Kidney capillary endothelial cell (primary cell): ENCODE measurements around the gene THSD4.

Experiments
- DNase-seq: peaks from one replicate; pipeline ENCODE4 v3.0.0-alpha.2; 2018; ENCODE audit warnings: low spot score

THSD4 gene

DNA sequence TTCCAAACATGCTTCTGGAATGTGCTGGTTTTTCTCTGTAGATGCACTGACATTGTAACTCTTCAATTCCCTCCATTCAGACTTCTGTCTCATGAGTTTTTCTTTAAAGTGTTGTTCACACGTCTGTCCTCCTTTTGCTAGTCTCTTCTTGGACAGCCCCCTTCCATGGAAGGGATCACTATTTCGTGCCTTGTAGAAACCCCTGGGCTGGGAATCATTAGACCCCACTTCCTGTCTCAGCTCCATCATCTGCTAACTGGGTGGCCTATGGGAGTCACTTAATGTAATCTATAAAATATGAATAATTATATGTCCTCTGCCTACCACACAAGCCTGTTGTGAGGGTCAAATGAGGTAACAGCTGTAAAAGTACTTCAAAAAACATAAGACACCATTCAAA is 110.6 kb downstream of the THSD4 start:
- no peak for DNase-seq

DNA sequence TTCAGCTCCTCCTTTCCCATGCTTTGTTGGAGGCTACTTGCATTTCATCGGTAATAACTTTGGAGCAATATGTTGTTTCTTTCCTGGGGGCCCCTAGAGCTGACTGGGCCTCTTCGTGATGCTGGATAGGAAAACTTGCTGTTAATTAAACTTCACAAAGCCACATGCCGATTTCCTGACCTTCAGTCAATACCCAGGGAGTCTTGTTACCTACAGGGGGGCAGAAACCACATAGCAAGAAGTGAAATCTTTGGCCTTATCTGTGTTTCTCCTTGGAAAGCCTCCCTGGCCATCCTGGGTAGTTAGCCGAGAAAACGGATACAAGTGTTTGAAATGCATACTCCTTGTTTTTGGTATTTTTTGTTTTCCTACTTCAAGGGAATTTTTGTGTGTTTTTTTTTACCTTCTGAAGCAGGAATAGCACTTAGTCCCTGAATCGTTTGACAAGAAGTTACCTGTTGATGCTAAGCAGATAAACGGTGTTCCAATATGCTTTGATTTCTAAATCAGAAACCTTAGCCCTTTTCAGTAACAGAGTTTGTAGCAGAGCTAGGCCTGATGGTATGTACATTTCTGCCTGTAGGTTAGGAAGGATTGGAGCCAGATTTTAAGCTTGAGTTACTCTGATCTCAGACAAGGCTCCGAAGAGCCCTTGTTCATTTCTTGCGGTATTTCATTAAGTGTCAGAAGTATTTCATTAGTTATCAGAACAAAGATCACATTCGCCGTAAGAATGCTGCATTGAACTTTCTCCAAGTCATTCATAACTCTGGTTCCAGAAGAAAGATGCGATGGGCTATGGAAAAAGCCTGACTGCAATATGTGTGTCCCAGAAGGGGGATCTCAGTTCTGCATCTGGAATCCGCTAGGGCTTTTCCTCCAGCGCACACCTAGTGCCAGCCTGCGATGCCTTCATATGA is 111.5 kb downstream of the THSD4 start:
- DNase-seq, result no peak

DNA sequence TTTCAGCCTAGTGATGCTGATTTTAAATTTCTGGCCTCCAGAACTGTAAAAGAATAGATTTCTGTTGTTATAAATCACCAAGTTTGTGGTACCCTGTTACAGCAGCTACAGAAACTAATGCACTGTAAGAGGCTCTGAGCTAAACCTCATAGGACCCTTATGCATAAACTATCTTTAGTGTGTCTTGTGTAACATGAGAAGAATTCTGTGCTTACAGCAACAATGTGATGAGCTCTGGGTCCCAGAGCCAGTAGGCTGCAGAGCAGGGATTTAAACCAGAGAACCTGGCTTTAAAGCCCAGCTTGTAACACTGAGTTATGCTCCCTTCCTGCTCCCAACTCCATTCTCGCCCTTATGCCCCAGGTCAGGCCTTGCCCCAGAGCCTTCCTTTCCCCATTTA is 113.1 kb downstream of the THSD4 start:
- no peak for DNase-seq

DNA sequence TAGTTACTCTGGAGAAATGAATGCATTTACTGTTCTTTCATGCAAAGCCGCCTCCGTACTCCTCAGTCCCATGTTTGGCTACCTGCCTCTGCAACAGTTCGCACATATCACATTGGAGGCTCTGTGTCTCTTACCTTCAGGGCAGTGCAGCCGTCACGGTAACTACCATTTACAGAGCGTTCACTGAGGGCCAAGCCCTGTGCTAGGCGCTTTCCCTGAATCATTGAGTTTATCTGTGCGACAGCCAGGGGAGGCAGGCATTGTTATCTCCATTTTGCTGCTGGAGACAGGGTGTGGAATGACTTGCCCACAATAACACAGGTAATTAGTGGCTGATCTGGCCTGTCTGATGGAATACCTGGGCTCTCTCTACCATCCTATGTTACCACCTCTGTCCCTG is 115.0 kb downstream of the THSD4 start:
- no peak for DNase-seq

DNA sequence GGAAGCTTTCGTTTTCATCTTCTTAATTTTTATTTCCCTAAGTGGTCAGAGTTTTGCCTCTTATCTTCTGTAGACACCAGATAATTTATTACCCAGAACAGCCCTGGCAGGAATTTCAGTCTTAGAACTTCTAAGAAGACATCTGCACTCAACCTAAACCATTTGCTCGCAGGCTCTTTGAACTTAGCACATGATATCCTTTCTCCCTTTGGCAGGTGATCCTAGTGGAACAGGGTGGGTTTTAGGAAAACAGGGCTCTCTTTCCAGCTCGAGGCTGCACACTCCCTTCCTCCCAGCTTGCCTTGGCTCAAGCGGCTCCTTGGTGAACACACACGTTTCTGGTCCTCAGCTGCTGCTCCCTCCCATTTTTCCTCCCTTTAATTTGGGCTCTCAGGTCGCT is 116.5 kb downstream of the THSD4 start:
- DNase-seq, result no peak

DNA sequence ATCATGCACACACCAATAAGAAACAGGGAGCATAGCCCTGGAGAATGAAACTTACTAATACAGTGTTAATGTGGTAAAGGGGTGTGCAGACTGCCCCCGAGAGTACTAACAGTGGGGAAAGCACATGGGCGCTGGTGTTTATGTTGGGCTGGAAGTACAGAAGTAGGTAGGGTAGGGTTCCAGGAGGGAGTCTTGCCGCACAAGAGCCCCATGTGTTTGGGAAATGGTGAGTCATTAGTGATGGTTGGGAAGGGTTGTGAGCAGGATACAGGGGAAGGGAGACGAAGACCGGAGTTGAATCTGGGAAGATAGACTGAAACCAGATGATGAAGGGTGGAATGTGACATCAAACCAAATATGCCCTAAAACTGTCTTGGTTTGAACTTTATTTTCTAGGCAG is 117.1 kb downstream of the THSD4 start:
- no peak for DNase-seq

DNA sequence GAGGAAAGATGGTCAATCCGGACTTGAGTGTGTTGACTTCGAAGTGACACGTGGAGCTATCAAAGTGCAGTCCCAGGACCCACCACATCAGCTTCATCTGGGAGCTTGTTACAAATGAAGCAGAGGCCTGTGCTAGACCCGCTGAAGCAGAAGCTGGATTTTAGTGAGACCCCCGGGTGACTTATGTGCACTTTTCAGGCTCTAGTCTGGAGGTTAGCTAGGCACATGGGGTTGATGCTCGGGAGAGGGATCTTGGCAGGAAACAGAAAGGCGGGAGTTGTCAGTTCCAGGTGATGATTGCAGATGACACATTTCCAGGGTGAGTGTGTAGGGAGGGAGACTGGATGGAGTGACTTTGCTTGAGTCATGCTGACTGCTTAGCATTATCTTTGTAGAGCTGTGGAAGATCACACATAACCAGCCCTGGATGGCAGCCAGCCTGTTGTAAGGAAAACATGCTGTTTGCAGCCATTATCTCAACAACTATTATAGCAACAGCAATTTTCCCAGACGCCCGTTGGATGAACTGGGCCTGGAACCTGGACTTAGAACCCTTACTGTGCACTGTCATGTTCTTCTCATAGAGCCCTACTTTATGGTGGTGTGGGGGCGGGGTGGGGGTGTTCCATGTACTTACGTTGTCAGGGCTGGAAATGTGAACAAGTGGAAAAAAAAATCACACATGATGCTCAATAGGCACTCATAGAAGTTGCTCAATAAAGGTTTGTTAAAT is 122.4 kb downstream of the THSD4 start:
- peak; percentile 93 for DNase-seq

DNA sequence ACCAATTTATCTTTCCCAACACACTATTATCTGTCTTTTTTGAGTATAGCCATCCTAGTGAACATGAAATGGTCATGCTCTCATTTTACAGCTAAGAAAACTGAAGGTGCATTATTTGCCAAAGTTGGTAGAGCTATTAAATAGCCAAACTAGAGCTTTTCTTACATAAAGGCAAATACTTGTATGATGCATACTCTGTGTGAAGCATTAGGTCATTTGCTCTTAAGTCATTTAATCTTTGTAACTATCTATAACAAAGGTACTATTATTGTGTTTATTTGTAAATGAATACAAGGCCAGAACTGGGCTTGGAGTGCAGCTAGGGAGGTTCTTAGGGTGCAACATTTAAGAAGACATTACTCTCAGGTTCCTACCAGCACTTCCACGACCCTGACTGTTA is 123.7 kb downstream of the THSD4 start:
- no peak for DNase-seq

DNA sequence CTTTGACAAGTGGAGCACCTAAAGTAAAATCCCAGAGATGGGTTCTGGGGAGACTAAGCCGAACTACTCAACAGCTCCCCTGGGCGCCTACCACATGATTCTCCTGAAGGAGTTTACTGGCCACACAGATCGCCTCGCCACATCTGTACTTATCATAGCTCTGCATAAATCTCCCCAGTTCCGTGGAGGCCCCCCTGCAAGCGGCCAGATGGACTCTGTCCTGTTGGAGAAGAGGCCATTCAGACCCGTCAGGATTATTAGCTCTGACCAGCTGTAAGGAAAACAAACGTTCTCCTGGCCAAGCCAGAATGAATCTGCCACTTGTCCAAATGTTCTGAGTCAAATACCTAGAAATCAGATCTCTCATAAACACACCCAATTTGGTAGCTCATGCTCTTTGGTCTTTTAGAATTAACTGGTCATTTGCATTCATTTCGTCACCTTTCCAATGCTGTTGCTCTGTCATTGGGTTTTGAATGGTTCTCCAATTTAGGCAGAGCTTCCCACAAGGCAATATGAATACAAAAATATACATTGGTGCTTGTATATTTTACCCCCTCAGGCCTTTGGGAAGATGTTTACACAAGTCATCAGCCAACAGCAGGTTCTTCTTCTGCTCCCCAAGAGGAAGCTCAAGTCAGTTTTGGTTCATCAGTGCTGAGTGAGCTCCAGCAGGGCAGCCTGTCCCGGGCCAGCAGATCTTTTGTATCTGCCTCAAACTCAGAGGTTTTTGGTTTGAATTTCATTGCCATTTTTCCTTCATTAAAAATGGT is 124.5 kb downstream of the THSD4 start:
- no peak for DNase-seq

DNA sequence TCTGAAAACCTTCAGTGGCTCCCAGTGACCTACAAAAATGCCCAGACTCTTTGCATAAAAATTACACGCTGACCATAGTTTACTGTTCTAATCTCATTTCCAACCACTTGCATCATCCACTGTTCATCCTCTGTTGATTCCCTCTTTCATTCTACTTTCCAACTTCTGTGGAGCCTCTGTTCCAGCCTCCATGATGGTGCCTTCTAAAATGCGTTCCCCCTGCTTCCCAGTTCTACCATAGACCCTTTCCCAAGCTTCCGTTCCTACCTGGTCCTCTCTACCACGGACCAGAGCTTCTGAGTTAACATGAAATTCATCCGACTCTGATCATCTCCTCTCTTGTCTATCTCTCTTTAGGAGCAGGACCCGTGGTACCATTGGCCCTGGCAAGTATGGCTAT is 127.0 kb downstream of the THSD4 start:
- no peak for DNase-seq

DNA sequence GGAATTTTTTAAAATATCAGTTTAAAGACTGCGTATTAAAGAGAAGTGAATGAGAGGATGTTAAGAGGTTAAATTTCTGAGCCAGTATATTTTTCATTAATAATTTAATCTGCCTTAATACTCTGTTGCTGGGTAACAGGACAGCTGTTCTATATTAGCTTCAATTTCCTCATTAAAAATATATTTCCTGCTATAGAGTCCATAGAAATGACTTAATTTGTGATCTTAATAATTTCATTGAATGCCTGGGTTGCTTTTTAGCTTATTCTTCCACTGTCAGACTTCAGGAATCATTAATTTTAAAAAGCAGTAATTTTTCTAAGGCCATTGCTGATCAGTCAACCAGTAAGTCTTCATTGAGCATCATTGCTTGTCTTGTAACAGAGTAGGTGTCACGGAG is 129.0 kb downstream of the THSD4 start:
- no peak for DNase-seq

DNA sequence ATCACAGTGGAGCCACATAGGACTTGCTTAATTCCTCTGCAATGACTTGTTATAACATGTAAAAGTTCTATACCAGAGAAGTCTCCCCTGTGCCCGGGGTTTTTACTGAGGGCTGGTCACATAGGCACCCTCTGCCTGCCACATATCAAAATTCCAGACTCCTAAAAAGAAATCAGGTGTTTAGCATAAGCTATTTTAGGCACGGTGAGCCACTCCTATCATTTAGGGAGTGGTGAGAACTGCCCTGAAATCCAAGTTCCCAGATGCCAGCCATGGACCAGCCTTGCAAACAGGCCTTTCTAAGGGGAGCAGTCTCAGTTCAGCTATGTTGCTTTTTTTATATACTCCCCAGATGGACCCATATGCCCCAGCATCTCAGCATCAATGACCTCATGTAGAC is 130.3 kb downstream of the THSD4 start:
- no peak for DNase-seq

DNA sequence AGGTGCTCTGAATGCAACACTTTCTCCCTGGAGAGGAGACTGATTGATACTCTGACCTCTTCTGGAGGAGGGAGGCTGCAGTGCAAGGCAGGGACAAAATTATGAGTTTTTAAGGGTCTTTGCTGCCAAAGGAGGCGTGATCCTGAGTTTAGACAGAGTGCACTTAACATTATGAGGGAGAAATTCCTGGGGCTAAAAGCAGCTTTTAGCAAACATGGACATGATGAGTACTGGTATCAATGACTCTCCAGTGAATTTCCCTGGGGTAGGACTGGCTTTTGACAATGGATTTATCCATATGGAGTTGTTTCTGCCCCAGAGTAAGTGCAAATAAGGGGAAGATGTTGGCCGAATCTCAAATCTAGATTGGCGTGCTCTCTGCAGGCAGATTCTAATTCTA is 133.1 kb downstream of the THSD4 start:
- no peak for DNase-seq

DNA sequence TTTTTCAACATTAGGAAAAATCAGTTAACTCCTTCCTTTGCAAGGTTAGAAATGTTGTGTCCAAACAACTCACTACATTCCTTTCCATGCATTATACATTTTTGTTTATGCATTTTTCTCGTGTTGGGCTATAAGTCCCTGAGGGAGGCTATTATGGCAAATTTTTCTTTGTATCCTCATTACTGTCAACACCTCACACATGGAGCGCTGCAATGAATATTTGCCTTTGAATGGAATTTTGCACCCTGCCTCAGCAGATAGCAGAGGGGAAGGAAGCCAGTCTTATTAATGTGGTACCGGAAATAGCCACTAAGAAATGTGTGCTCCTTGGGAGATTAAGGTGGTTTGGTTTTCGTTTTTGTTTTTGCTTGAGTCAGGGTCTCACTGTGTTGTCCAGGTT is 134.7 kb downstream of the THSD4 start:
- no peak for DNase-seq

DNA sequence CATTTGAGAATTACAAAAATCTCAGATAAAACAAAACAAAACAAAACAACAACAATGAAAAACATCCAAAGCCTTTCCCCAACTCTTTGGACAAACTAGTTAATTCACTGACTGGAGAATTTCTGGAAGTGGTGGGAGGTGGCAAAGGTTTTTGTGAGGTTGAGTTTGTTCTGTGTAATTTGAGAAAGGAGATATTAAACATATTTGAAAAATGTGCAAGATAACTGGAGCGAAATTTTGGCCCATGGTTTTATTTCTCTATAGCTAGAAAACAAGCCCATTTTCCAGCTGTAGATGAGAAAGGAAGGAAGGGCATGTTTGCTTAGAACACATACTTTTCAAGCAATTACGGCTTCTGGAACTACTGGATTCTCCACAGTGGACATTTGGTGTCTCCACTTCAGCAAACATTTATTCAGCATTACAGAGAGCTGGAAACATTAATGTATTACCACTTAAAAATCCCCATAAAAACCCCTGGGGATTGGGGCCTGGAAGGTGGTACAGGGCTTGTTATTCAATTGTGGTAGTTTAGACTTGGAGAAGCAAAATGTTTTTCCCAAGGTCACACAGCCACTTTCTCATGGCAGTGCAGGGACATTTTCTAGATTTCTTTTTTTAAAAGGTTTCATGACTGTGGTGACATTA is 135.8 kb downstream of the THSD4 start:
- DNase-seq, result no peak

DNA sequence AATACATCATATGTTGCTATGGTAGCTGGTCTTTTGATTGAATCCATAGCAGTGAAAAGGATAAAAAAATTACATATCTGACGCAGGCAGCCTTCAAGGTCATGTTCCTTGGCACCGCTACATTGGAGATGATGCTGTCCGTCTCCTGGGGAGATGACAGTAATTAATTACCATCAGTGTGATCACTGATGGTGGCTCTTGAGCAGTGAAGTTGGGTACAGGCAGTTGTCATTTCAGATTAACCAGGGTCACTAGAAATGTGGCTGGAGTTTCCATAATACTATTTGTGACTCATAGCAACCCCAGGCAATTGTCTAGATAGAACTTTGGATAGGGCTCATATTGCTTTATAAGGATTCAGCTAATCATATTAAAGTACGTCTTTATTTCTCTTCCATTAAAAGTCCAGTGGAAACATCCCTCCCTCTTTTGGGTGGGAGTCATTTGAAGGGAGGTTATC is 136.3 kb downstream of the THSD4 start:
- no peak for DNase-seq

DNA sequence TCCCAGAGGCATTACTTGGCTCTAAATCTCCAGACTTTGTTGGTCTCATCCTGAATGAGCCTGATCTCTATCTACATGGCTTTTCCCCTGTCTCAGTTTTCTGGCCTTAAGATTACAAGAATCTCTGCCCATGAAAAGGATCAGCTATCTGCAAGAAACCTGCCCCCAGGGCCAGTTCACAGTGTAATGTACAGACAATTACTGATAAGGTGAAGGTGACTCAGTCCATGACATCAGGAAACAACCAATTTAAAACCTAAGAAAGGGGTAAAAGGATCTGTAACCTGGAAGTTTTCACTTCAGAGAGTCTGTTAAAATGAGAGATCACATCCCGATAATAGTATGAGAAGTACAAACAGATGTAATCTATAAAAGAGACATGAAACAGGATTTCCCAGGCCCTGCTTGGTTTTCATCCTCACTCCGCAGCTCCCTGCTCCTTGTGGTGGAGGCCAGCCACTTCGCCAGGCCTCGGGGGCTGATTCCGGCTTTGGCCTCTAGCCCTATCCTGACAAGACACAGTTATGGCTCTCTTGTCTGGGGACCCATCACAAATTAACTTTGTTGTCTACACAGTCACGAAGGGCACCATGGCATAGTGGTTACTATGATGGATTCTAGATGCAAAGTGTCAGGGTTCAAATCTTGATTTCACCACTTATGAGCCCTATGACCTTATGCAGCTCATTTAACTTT is 136.9 kb downstream of the THSD4 start:
- DNase-seq, result no peak

DNA sequence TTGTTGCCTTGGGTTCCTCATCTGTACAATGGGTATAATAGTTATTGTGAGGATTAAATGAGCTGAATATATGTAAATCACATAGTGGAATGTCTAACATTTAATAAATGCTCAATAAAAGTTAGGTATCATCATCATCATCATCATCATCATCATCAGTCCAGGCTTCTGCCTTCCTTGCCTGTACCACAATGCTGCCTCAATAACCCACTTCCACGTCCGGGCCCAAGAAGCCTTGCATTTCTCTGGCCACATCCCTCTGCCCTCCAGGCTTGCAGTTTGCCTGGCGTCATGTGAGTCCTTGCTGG is 137.4 kb downstream of the THSD4 start:
- no peak for DNase-seq

DNA sequence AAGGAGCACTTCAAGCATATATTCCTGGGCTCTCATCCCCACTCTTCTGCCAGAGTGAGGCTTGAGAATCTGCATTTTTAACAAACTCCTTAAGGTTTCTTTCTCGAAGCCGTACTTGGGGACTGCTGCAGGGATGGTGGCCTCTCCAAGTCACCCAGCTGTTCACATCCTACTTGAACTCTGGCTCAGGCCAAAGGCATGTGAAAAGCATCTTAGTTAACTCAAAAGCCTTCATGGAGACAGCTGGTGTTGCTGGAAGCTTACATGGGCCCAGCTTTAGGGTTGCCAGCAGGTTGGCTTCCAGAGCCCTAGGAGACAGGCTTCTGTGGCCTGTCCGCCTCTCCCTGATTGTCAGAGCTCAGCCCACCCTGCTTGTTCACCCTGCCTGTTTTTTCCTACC is 139.2 kb downstream of the THSD4 start:
- no peak for DNase-seq

DNA sequence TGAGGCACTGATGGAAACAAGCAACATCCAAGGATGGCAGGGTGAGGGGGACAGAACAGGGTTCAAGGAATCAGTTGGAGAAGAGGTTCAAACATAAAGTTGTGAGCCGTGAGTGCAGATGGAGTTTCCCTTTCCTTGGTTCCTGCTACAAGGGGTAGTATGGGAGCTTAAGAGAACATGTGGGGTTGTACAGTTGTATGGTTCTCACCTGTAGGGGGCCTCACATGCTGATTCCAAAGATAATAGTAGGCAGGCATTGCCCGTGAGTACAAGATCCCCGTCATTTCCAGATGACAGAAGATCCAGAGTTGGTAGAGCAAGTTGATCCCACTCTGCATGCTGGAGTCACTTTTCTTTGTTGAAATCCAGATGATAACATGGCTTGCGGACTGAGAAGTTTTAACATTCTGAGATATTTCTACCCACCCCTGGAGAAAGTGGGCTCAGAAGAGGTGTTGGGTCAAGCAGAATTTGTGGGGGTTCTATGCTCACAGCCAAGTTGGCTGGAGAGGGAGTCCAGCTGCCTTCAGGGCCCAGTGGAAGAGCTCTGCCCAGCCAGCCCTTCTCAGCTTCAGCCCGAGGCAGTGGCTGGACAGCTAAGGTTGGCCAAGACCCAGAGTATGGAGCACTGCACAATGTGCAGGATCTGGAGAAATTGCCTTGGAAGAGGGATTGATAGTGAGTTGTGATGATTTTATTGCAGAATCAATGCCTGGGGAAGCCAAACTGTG is 141.8 kb downstream of the THSD4 start:
- DNase-seq, result no peak

DNA sequence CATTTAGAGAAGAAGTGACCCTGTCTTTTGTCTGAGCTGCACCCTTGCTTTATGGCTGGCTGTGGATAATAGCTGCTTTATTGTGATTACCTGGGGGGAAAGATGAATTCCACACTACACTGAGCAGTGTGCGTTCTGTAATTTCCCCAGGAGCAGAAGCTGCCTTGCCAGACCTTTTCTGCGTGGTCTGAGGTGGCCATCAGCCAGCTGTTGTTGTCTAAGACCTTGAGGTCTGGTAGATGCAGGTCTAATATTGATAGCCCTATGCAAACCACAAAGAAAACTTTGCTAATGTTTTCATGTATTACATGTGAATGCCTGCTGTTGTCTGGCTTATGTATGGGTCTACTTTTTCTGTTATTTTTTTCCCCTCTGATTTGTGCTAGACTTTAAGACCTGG is 144.6 kb downstream of the THSD4 start:
- no peak for DNase-seq
